H9 (cell line): Measurements from ENCODE around the gene NLGN3. TPM values are rescaled to one million over a fixed set of nuclear protein-coding genes. Genes with fewer than 3 reads are reported as not detected.

Source experiments
- DNase-seq: peaks from one replicate; pipeline ENCODE4 v3.0.0-alpha.2; 2017
- H2AFZ ChIP-seq: one replicate; pipeline ENCODE4 v1.6.1; 2013; ENCODE audit warnings: mild to moderate bottlenecking, low read length, control low read depth, moderate library complexity
- H2AK5ac ChIP-seq: 2 replicates; pipeline ENCODE4 v1.6.1; 2013; ENCODE audit warnings: low read length, control low read depth, mixed read lengths; ENCODE audit not compliant: insufficient read length
- H2BK120ac ChIP-seq: one replicate; pipeline ENCODE4 v1.6.1; 2013; ENCODE audit warnings: low read depth, mild to moderate bottlenecking, low read length, control low read depth, inconsistent platforms; ENCODE audit not compliant: poor library complexity, severe bottlenecking
- H2BK12ac ChIP-seq: 2 replicates; pipeline ENCODE4 v1.6.1; 2013; ENCODE audit warnings: low read length, control low read depth, mixed read lengths, low read depth; ENCODE audit not compliant: insufficient read length
- H2BK15ac ChIP-seq: 2 replicates; pipeline ENCODE4 v1.6.1; 2013; ENCODE audit warnings: low read depth, low read length, control low read depth
- H2BK20ac ChIP-seq: one replicate; pipeline ENCODE4 v1.6.1; 2013; ENCODE audit warnings: low read depth, mild to moderate bottlenecking, low read length, control low read depth, inconsistent platforms; ENCODE audit not compliant: poor library complexity, severe bottlenecking
- H2BK5ac ChIP-seq: 2 replicates; pipeline ENCODE4 v1.6.1; 2013; ENCODE audit warnings: low read length, control low read depth, mixed read lengths; ENCODE audit not compliant: insufficient read length
- H3K14ac ChIP-seq: 2 replicates; pipeline ENCODE4 v1.6.1; 2013; ENCODE audit warnings: low read length, control low read depth; ENCODE audit not compliant: insufficient read depth
- H3K18ac ChIP-seq: 2 replicates; pipeline ENCODE4 v1.6.1; 2013; ENCODE audit warnings: low read depth, mild to moderate bottlenecking, mixed read lengths, low read length, control low read depth; ENCODE audit not compliant: insufficient read length
- H3K23ac ChIP-seq: 2 replicates; pipeline ENCODE4 v1.6.1; 2013; ENCODE audit warnings: low read length, control low read depth, mixed read lengths, low read depth; ENCODE audit not compliant: insufficient read length
- H3K23me2 ChIP-seq: 2 replicates; pipeline ENCODE4 v1.6.1; 2013; ENCODE audit warnings: low read depth, mild to moderate bottlenecking, mixed read lengths, low read length, control low read depth; ENCODE audit not compliant: insufficient read length, poor library complexity, severe bottlenecking
- H3K27ac ChIP-seq: 2 replicates; pipeline ENCODE4 v1.5.1; 2013; ENCODE audit warnings: low read length, control low read depth, mixed read lengths, low read depth; ENCODE audit not compliant: insufficient read length
- H3K27me3 ChIP-seq: 2 replicates; pipeline ENCODE4 v1.6.1; 2013; ENCODE audit warnings: low read length, control low read depth, inconsistent platforms; ENCODE audit not compliant: insufficient read depth
- H3K4ac ChIP-seq: 2 replicates; pipeline ENCODE4 v1.6.1; 2013; ENCODE audit warnings: low read depth, mild to moderate bottlenecking, control low read depth, inconsistent platforms, low read length, moderate library complexity
- H3K4me1 ChIP-seq: 2 replicates; pipeline ENCODE4 v1.6.1; 2013; ENCODE audit warnings: low read length, control low read depth, inconsistent platforms; ENCODE audit not compliant: insufficient read depth
- H3K4me2 ChIP-seq: 2 replicates; pipeline ENCODE4 v1.6.1; 2013; ENCODE audit warnings: low read length, control low read depth, mixed read lengths; ENCODE audit not compliant: insufficient read length, insufficient read depth
- H3K56ac ChIP-seq: 2 replicates; pipeline ENCODE4 v1.6.1; 2013; ENCODE audit warnings: low read depth, mild to moderate bottlenecking, mixed read lengths, low read length, control low read depth; ENCODE audit not compliant: insufficient read length
- H3K79me1 ChIP-seq: 2 replicates; pipeline ENCODE4 v1.6.1; 2013; ENCODE audit warnings: low read depth, mild to moderate bottlenecking, moderate library complexity, low read length, control low read depth, inconsistent platforms; ENCODE audit not compliant: insufficient read depth, poor library complexity, severe bottlenecking
- H3K79me2 ChIP-seq: 2 replicates; pipeline ENCODE4 v1.6.1; 2013; ENCODE audit warnings: low read length, control low read depth, inconsistent platforms; ENCODE audit not compliant: insufficient read depth
- H3K9ac ChIP-seq: 2 replicates; pipeline ENCODE4 v1.6.1; 2013; ENCODE audit warnings: low read length, control low read depth, mixed read lengths; ENCODE audit not compliant: insufficient read length; ENCODE audit errors: extremely low read depth
- H3K9me3 ChIP-seq: one replicate; pipeline ENCODE4 v1.6.1; 2013; ENCODE audit warnings: low read depth, low read length, inconsistent platforms; ENCODE audit not compliant: control insufficient read depth
- H3T11ph ChIP-seq: one replicate; pipeline ENCODE4 v1.6.1; 2013; ENCODE audit warnings: mild to moderate bottlenecking, low read length, control low read depth, inconsistent platforms
- H4K20me1 ChIP-seq: one replicate; pipeline ENCODE4 v1.6.1; 2013; ENCODE audit not compliant: control insufficient read depth, insufficient read length, insufficient read depth
- H4K5ac ChIP-seq: 2 replicates; pipeline ENCODE4 v1.6.1; 2013; ENCODE audit warnings: low read depth, mild to moderate bottlenecking, mixed read lengths, low read length, control low read depth; ENCODE audit not compliant: insufficient read length
- H4K8ac ChIP-seq: replicated peaks from 2 replicates; pipeline ENCODE4 v1.6.1; 2013; ENCODE audit warnings: low read length, control low read depth, mixed read lengths, low read depth; ENCODE audit not compliant: insufficient read length
- H4K91ac ChIP-seq: 2 replicates; pipeline ENCODE4 v1.6.1; 2013; ENCODE audit warnings: low read depth, mild to moderate bottlenecking, moderate library complexity, mixed read lengths, low read length, control low read depth; ENCODE audit not compliant: insufficient read length
- H3K27ac Mint-ChIP-seq, 3 experiments: 2 replicates in 2 of 3; 3 replicates in 1 of 3; pipeline ENCODE4 v1.8.0; 2020 to 2021; ENCODE audit warnings: mixed read lengths in 3 of 3, mild to moderate bottlenecking in 1 of 3, moderate library complexity in 1 of 3
- H3K27me3 Mint-ChIP-seq: 2 replicates; pipeline ENCODE4 v1.8.0; 2021; ENCODE audit warnings: low read depth, mild to moderate bottlenecking, moderate library complexity, mixed read lengths
- H3K36me3 Mint-ChIP-seq, 3 experiments: 2 replicates in 2 of 3; 3 replicates in 1 of 3; pipeline ENCODE4 v1.8.0; 2020 to 2021; ENCODE audit warnings: low read depth in 3 of 3, mixed read lengths in 3 of 3; ENCODE audit not compliant: insufficient read depth in 1 of 3
- H3K4me1 Mint-ChIP-seq, 2 experiments: 2 replicates each; pipeline ENCODE4 v1.8.0; 2020; ENCODE audit warnings: mixed read lengths in 2 of 2
- H3K4me3 Mint-ChIP-seq, 2 experiments: 2 replicates in 1 of 2; 3 replicates in 1 of 2; pipeline ENCODE4 v1.8.0; 2020 to 2021; ENCODE audit warnings: mild to moderate bottlenecking in 2 of 2, mixed read lengths in 2 of 2, moderate library complexity in 1 of 2
- H3K9me3 Mint-ChIP-seq, 2 experiments: 2 replicates in 1 of 2; 3 replicates in 1 of 2; pipeline ENCODE4 v1.8.0; 2020; ENCODE audit warnings: mild to moderate bottlenecking in 2 of 2, mixed read lengths in 2 of 2, moderate library complexity in 1 of 2
- WGBS: extraction: QIAGEN DNeasy Blood & Tissue Kit; methylation state at CpG from one replicate; pipeline ENCODE4 v1.1.7; 2013; ENCODE audit warnings: missing lambda C conversion rate, low lambda C conversion rate, mixed read lengths; ENCODE audit not compliant: insufficient read length; ENCODE audit errors: extremely low coverage; 5-methylcytosine and 5-hydroxymethylcytosine counted together
- total RNA-seq: library from RNA; stranded (reverse); gene quantifications from 2 replicates; pipeline ENCODE4 v1.2.1, GENCODE V29; 2021
- TF ChIP-seq, protein P1 (sequence below): fragments of 200-600 bp; sonication (generic); conservative IDR thresholded peaks from 3 replicates; pipeline ENCODE4 v1.8.0; 2021; ENCODE audit warnings: antibody characterized with exemption, mild to moderate bottlenecking

Gene NLGN3
- total RNA-seq, 1 experiment from 2014 or later: 3.6 TPM

DNA sequence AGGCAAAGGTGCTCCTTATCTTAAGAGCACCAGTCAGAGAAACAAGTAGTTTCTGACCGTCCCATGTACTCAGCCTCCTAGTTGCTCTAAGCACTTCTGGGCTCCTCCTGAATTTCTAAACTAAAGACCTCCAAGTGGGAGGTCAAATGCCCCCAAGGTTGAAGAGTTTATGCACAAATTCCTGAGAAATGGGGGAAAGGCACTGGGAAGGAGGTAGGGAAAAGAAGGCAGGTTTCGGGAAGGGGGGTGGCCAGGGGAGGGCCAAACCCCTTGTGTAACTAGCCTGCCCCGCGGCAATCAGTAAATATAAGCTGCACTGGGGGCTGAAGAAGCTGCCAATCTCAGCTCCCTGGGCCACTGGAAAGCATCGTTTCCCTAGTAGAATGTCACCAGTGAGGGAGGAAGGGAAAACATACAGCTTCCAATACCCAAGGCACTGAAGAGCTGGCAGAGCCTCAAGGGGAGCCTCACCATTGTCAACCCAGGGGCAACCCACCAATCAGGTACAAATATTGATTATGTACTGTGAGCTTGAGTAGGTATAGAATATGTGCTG lies 45.6 kb upstream of the NLGN3 start:
- Histone ChIP-seq H3K79me1 (no peaks in the 10 kb centered on the region), H3K23ac (no peak overlapping the region), H2BK5ac (no peak overlapping the region), H3K27ac (no peak overlapping the region), H3T11ph (no peak overlapping the region), H3K56ac (no peak overlapping the region), H3K79me2 (no peaks in the 10 kb centered on the region), H2BK20ac (no peak overlapping the region), H3K14ac (no peak overlapping the region), H3K4me2 (peak overlapping the region; percentile 35), H3K9ac (no peak overlapping the region), H4K5ac (no peak overlapping the region), H2AFZ (no peak overlapping the region), H3K4me1 (peaks cover 6% of the 10 kb centered on the region; the same call in 1 of the 2 replicates), H3K18ac (no peak overlapping the region), H3K27me3 (no peaks in the 10 kb centered on the region; the same call in 1 of the 2 replicates), H2AK5ac (no peak overlapping the region), H2BK120ac (no peak overlapping the region), H3K23me2 (peaks cover 7% of the 10 kb centered on the region), H3K9me3 (peaks cover 4% of the 10 kb centered on the region), H2BK15ac (no peak overlapping the region), H3K4ac (no peak overlapping the region), H2BK12ac (no peak overlapping the region), H4K8ac (no peak overlapping the region), H4K91ac (no peak overlapping the region), H4K20me1 (no peaks in the 10 kb centered on the region)
- Mint-ChIP-seq H3K9me3 (peaks cover 66 to 73% of the 10 kb centered on the region in 2 experiments), H3K4me3 (peak overlapping the region; percentile 46 to 74), H3K4me1 (peaks cover 47 to 60% of the 10 kb centered on the region in 2 experiments), H3K36me3 (peaks cover 0 to 5% (median 5%) of the 10 kb centered on the region in 3 experiments; a peak in 5 of 7 replicates), H3K27me3 (peaks cover 46% of the 10 kb centered on the region), H3K27ac (peak overlapping the region in 1 of 3 experiments; percentile 89; a peak in 3 of 7 replicates)
- peak; percentile 34 for DNase-seq
- TF ChIP-seq, protein P1, sequence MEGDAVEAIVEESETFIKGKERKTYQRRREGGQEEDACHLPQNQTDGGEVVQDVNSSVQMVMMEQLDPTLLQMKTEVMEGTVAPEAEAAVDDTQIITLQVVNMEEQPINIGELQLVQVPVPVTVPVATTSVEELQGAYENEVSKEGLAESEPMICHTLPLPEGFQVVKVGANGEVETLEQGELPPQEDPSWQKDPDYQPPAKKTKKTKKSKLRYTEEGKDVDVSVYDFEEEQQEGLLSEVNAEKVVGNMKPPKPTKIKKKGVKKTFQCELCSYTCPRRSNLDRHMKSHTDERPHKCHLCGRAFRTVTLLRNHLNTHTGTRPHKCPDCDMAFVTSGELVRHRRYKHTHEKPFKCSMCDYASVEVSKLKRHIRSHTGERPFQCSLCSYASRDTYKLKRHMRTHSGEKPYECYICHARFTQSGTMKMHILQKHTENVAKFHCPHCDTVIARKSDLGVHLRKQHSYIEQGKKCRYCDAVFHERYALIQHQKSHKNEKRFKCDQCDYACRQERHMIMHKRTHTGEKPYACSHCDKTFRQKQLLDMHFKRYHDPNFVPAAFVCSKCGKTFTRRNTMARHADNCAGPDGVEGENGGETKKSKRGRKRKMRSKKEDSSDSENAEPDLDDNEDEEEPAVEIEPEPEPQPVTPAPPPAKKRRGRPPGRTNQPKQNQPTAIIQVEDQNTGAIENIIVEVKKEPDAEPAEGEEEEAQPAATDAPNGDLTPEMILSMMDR: no peak
- WGBS: no CpG with 5 or more reads among the region's 5 CpGs
